ENCODE results near the gene ATP7B. TPM values are rescaled to one million over a fixed set of nuclear protein-coding genes. Genes with fewer than 3 reads are reported as not detected.
"Not testable (repeated sequence)": the region's sequence is repeated elsewhere in the genome, so short reads cannot be mapped to it uniquely, and the experiment has no call there.

Gene ATP7B
- total RNA-seq, 2 donors from 2014 or later: 4.7 to 5.9 TPM

GRCh38 chr13:51993713-51994112 is 17.5 kb downstream of the ATP7B start:
- ATAC-seq: peak in 1 of 2 donors; percentile 43
- DNase-seq: no peak
- intact Hi-C loops (cut with DNase I): no loop called here

GRCh38 chr13:51988988-51989618 is 22.1 kb downstream of the ATP7B start:
- ATAC-seq: no peak
- intact Hi-C loops (cut with DNase I): no loop called here

GRCh38 chr13:51984904-51985303 is 26.3 kb downstream of the ATP7B start:
- intact Hi-C loops (cut with DNase I); DNase-seq; ATAC-seq: not testable (repeated sequence)

More at GRCh38 chr13:51988988-51989618, 22.1 kb downstream of the ATP7B start:
- no peak for DNase-seq

DNA sequence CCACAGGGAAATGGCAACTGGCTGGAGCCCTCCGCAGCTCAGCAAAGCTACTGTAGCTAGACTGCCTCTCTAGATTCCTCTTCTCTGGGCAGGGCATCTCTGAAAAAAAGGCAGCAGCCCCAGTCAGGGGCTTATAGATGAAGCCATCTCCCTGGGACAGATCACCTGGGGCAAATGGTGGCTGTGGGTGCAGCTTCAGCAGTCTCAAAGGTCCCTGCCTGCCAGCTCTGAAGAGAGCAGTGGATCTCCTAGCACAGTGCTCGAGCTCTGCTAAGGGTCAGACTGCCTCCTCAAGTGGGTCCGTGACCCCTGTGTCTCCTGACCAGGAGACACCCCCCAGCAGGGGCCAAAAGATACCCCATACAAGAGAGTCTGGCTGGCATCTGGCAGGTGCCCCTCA is 28.0 kb downstream of the ATP7B start:
- DNase-seq; ATAC-seq; intact Hi-C loops (cut with DNase I): not testable (repeated sequence)

- peak; percentile 34 to 71 for ATAC-seq
Observed at GRCh38 chr13:51981355-51981754, 29.9 kb downstream of the ATP7B start.

DNA sequence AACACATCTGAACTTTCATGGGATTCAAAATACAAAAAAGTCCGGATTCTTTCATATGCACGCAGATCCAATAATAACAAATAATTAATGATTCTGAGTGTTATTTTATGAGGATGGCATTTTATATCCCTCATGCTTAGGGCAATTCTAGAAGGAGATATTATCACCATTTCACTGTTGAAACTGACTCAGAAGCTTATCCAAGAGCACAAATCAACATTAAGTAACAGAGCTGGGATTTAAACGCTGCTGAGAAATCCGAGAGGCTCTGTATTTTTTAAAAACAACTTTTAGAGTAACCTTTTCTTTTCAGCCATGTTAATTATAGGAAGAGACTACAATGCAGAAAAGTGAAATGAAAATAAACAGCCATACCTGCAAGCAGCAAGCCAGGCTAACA is 30.3 kb downstream of the ATP7B start:
- peak in 1 of 2 donors; percentile 31 for ATAC-seq
- DNase-seq: no peak
- intact Hi-C loops (cut with DNase I): no loop called here

More at GRCh38 chr13:51981355-51981754, 29.9 kb downstream of the ATP7B start:
- no peak for DNase-seq
- intact Hi-C loops (cut with DNase I): no loop called here

DNA sequence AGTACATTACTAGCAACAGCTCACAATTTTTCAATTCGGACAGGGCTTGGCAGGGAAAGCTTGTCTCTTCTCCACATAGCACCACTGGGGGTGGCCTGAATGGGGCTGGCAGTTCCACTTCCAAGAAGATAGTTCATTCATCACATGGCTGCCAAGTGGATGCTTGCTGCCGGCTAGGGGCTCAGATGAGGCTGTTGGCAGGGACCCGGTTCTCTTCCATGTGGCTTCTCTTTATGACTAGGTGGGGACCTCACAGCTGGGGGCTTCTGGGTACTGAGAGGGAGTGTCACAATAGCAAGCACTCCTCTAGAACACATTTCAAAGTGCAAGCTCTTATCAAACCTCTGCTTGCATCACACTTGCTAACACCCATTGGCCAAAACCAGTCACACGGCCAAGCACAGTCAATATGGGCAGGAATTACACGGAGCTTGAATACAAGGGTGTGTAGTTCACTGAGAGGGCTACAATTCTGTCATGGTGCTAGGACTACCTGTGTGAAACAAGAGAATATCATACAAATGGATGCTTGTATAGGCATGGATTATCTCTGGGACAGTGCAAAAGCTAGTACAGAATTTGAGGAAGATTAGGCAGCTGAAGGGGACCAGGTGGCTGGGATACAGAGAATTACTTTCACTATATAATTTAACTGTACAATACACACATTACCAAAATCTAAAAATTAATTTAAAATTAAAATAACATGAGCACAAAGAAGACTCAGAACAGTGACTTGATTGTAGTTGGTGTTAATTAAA is 32.3 kb downstream of the ATP7B start:
- ATAC-seq (peak; percentile 69 to 80), DNase-seq (no peak)

GRCh38 chr13:51977625-51978024 is 33.6 kb downstream of the ATP7B start:
- intact Hi-C loops (cut with DNase I): no loop called here
- no peak for ATAC-seq
- no peak for DNase-seq

More for the DNA sequence above, 32.3 kb downstream of the ATP7B start:
- intact Hi-C loops (cut with DNase I): no loop called here

DNA sequence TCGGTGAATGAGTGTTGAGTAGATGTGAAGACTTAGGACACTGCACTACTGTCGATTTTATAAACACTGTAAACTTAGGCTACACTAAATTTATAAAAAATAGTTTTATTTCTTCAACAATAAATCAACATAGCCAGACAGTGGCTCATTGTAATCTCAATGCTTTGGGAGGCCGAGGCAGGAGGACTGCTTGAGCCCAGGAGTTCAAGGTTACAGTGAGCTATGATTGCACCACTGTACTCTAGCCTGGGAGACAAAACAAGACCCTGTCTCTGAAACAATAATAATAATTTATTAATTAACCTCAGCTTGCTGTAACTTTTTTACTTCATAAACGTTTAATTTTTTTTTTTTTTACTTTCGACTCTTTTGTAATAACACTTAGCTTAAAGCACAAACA is 34.4 kb downstream of the ATP7B start:
- DNase-seq: no peak

DNA sequence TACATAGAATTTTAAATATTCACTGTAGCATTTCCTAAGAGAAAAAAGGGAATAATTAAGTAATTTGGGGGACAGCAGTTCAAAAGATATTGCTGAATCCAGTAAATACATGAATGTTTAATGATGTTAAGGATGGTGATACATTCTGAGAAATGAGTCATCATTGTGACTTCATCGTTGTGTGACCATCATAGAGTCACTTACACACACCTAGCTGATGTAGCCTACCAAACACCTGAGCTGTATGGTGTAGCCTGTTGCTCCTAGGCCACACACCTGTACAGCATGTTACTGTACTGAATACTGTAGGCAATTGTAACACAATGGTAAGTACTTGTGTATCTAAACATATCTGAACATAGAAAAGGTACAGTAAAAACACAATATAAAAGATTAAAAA is 34.8 kb downstream of the ATP7B start:
- no peak for DNase-seq
- intact Hi-C loops (cut with DNase I): no loop called here
- ATAC-seq: no peak

More for the DNA sequence above, 34.4 kb downstream of the ATP7B start:
- intact Hi-C loops (cut with DNase I): no loop called here
- no peak for ATAC-seq

- DNase-seq: no peak
- ATAC-seq: no peak
- intact Hi-C loops (cut with DNase I): no loop called here
Observed at GRCh38 chr13:51974482-51974881, 36.8 kb downstream of the ATP7B start.

GRCh38 chr13:51971520-51972426 is 39.5 kb downstream of the ATP7B start:
- intact Hi-C loops (cut with DNase I): no loop called here
- ATAC-seq (no peak), DNase-seq (no peak)

- no peak for ATAC-seq
- no peak for DNase-seq
- intact Hi-C loops (cut with DNase I): no loop called here
Observed at GRCh38 chr13:51970349-51970748, 40.9 kb downstream of the ATP7B start.

- no peak for DNase-seq
- intact Hi-C loops (cut with DNase I): no loop called here
- peak in 1 of 2 donors; percentile 38 for ATAC-seq
Observed at GRCh38 chr13:51967482-51968446, 43.5 kb downstream of the ATP7B start.

DNA sequence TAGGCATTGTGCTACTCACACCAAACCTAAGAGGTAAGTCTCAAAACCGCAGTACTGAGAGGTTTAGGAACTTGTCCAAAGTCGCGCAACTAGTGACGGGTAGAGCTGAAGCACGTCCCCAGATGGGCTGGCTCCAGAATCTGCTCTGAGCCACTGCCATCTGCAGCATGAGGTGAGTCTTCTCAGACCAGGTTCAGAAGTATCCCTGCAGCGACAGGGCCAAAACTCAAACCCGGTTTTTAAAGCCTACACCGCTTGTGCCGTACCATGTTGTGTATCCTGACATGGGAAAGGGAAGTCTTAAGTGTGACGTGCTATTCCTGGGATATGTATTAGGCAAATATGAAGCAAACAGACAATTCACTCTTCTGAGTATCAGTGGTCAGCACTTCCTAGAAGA is 45.1 kb downstream of the ATP7B start:
- ATAC-seq (no peak), DNase-seq (no peak)
- intact Hi-C loops (cut with DNase I): no loop called here

- intact Hi-C loops (cut with DNase I): no loop called here
- no peak for DNase-seq
- no peak for ATAC-seq
Observed at GRCh38 chr13:51961493-51962403, 49.5 kb downstream of the ATP7B start.

GRCh38 chr13:51960766-51961165 is 50.5 kb downstream of the ATP7B start:
- DNase-seq: no peak
- intact Hi-C loops (cut with DNase I): no loop called here
- no peak for ATAC-seq

DNA sequence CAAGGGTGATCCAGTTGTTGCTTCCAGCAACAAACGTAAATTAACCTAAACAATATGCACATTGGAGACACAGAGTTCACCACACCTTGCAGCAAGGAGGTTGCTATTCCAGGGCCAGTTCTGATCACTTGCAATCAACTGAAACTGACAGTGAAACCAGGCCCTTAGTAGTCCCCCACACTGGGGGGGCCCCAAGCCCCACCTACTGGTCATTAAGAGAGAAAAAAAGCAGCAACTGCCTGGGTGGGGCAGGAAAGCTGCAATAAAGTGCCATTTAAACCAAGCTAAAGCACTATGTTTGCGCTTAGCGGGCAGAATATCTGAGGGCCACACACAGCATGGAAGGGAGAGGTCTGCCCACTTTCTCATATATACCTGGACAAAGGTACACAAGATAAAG is 51.5 kb downstream of the ATP7B start:
- DNase-seq (no peak), ATAC-seq (no peak)
- intact Hi-C loops (cut with DNase I): no loop called here
